ENCODE results near the gene PHB1.

PHB1 gene

DNA sequence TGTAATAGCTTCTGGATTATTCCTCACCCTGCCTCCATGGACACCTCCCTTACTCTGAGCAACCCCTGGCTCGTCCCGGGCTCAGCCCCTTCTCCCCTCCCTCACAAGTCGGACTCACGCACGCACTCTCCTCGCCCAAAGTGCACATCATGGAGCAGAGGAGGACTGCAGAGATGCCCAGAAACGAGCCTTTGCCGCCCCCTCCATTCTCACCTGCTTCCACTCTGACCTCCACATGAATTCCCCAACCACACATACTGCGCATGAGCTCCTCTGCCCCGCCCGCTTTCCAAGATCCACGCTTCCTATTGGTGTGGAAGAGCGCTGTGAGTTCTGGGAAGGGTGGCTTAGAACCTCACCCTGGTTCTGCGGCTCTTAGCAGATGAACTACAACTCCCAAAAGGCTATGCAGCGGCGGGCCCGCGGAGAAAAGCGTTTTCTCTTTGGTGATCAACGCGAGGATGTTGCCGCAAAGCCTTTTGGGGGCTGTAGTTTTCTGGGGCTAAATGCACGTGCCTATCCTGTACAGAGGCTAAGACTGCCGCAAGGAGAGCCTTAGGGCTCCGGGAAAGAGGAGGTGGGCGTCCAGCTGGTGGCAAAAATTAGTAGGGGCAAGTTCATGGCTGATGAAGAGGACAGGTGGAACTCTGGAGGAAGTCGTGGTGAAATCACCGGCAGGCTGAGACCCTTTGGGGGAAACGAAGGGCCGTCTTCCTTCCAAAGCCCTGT lies at the start of gene PHB1:
TSS of gene PHB1 (minus strand) at position 261 of the 729 bp plus-strand sequence. CDS start 1,618 bp downstream, outside the sequence.
- DNase-seq = peak; percentile 97

GRCh38 chr17:49464049-49464448 lies 49.4 kb upstream of the PHB1 start:
- no peak for DNase-seq

DNA sequence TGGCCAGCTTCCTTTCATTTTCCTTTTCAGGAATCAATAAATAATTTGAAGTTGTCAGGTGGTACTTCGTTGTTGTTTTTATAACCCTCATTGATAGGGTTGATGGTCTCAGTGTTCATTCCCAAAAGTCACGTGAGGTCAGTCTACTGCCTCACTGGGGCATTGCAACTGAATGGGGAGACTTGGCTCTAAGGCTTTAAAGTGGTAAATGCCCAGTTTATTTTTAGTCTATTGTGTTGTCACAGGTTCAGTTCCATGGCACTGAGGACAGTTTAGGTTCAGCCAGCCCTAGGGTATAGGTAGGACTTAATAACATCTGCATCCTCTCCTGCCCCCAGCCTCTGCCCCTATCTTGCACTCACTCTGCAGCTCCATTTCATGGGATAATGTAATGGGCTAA lies 46.9 kb upstream of the PHB1 start:
- DNase-seq = no peak

- no peak for DNase-seq
Observed at GRCh38 chr17:49460401-49460800, 45.7 kb upstream of the PHB1 start.

DNA sequence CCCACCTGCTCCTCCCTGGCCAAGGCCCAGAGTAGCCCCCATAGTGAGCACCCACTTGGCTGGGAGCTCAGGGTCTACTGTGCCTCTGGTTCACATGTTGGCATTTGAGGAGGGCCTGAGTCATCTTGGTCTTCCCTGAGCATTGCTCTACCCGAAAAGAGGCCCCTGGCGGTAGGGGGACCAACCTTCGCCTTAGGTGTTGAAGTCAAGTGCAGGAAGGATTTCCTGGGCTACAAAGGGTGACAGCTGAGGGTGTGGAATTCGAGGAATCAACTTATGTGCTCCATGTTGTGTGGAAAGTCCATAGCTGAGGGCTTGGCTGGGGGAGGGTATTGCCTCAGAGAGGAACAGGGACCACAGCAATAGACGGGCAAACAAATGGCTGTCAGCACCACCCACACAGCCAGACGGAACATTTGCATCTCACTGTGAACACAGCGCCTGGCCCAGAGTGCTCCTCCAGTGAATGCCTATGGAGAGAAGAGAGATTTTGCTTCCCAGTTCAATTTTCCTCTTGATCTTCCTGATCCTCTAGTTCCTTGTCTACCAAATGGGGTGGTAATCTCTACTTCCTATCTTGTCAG lies 44.8 kb upstream of the PHB1 start:
- no peak for DNase-seq

GRCh38 chr17:49457564-49458535 lies 43.2 kb upstream of the PHB1 start:
- DNase-seq = no peak

DNA sequence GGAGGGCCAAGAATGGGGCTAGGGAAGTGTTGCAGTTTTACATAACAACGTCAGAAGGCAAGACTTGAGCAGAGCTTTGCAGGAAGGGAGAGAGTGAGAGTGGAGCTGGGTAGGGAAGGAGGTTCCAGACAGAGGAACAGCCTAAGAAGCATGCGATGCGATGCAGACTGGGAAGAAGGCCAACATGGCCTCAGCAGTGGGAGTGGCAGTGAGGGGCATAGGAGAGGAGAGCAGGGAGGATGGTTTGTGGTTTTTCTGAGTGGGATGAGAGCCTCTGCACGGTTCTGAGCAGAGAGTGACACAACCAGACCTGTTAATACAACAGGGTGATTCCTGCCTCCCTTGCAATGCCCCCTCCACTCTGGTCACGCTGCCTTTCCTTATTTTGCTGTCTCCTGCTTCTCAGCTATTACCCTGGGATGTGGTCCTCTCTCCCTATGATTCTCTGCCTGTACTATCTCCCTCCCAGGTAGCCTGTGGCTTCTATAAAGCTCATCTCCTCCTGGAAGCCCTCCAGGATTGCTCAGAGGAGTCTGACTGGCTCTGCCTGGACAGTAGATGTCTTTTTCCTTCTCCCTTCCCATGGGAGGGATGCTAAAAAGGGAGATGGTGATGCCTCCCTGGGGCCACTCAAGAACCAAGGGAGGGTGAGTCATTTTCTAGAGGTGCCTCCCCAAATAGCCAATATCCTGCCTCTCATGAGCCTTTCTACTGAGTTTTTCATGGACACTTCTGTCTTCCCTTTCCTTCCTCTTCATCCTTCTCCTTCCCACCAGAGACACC lies 41.7 kb upstream of the PHB1 start:
- no peak for DNase-seq

DNA sequence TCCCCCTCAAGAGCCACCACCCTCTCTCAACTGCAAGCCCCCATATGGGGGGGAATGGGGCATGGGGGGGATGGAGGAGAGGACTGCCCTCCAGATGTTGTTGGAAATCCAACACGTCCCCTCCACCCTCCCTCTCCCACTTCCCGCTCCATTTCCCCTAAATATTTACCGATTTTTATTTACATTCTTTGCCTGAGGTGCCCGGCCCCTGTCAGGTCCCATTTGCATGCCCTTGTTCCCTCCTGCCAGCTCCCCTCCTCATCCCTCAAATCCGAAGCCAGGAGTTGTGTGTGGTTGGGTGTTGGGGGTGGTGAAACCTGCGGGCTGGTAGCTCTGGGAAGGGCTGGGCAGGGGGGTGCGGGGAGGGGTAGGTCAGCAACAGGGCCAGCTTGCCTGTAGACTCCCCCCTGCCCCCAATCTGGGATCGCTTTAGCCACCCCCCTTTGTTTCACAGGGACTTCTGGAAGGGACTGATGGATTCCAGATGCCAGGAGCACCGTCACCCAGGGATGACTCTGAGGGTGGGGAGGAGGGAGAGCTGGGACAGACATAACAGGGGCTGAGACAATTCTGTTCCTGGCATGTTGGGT lies 40.7 kb upstream of the PHB1 start:
- no peak for DNase-seq

DNA sequence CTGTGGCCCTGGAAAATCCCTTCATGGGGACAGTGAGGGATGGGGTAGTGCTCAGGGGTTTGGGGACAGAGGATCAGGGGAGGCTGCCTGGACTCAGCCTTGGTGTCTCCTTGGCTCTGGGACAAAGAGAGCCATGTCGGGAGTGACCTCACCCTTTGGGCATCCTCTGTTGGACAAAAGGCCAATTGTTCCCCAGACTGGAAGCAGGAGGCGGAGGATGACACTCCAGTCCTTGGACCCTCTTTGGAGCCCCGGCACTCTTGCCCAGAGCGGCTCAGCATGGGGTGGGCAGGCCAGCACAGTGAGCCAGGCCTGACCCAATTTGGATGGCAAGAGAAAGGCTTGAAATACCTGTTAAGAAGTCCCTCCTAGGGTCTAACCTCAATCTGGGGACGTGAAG lies 39.4 kb upstream of the PHB1 start:
- DNase-seq = no peak

DNA sequence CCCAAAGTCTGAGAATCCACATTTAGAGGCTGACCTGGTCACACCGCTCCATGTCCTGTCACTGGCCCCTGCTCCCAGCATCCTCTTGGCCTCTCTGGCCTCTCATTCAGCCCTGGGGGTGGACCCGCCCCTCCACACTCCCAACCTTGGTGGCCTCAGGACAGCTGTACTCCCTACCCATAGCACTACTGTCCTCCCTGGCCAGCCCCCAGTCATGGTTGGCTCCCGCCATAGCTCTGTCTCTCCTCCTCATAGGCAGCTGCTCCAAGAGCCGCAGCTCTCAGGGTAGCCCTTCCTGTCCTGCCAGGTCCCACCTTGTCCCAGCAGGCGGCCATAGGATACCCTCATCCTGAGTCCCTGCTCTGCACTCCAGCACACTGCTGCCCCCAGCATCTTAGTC lies 38.0 kb upstream of the PHB1 start:
- DNase-seq = no peak

- peak in 1 of 2 donors; percentile 5 for DNase-seq
Observed at GRCh38 chr17:49452201-49452600, 37.5 kb upstream of the PHB1 start.

DNA sequence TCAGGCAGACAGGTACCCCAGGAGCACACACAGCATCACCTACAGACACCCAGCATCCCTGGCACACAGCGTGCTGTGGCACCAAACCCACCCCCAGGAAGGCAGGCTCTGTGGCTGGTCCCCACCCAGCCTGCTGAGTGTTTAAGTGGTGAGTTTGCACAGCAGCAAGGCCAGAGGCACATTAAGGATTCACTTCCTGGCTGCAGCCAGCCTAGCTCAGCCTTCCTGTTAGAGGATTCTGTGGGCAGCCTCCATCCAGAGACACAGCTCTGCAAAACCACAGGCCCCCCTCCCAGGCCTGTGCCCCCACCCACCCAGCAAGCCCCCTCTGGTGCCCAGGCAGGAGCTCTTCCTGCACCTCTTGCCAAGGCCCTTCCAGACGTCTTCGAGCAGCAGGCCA lies 36.1 kb upstream of the PHB1 start:
- DNase-seq = no peak

- no peak for DNase-seq
Observed at GRCh38 chr17:49450181-49450580, 35.5 kb upstream of the PHB1 start.

- DNase-seq = no peak
Observed at GRCh38 chr17:49447628-49448302, 33.1 kb upstream of the PHB1 start.

DNA sequence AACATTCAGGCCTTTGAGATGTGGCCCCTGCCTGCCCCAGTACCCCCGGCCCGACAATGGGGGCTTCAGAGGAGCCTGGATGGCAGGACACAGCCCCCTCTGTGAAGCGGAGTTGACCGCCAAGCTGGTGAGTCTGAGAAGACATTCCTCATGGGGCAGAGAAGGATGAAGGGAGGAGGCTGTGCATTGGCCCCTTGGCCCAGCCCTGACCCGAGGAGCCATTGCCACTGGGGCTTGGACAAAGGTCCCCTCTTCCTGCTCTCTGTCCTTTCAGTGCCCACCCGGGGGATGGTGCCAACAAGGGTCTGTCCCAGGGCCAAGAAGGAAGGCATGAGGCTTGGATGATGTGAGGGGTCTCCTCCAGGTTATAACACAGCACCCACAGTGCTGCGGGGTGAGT lies 30.9 kb upstream of the PHB1 start:
- no peak for DNase-seq

GRCh38 chr17:49444384-49444783 lies 29.7 kb upstream of the PHB1 start:
- DNase-seq = no peak

DNA sequence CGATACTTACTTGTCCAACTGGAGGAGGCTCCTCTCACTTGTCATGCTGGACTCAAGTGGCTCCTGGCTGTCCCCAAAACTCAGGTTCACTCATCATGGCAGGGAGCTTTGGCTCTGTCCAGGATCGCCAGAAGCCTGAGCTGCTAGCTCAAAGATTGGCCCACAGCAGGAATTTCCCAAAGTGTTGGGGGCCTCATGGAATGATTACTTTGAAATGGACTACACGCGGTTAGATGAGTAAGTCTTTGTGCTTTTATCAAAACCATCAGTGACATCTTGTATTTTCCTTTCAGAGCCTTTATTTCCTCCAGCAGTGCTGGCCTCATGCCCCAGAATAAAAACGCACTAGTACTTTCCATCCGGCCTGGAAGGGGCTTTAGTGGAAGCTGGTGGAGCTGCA lies 29.2 kb upstream of the PHB1 start:
- no peak for DNase-seq

GRCh38 chr17:49442041-49442440 lies 27.4 kb upstream of the PHB1 start:
- no peak for DNase-seq

DNA sequence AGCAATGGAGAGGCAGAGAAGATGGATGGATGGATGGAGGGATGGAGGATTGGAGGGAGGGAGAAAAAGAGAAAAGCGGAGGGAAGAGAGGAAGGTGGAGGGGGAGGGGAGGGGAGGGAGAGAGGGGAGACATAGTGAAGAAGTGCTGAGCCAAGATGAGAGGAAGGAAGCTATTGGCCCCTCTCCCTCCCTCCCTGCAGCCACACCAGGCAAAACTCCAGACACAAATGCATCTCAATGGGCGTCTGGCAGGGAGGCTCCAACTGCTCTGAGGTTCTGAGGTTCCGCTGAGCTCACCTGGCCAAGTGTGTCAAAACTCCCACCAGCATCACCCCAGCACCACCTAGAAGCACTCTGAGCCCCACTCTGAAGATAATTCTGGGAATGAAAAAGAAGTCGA lies 26.9 kb upstream of the PHB1 start:
- no peak for DNase-seq

DNA sequence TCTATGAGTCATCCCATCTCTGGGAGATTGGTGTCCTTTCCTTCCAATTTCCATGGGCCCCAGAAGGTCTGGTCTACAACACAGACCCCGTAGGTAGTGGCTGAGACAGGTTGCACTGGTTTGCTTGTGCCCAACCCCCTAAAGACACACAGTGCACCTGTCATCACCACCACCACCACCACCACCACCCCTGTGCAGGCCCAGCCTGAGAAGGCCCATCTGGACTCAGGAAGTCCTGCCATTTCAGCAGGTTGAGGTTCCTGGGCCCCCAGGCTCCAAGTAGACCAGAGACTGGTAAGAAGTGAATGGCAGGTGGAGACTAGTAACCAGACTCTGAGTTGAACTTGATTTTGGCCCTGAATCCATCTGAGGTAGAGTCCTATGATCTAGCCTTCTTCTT lies 25.9 kb upstream of the PHB1 start:
- DNase-seq = no peak

- no peak for DNase-seq
Observed at GRCh38 chr17:49439673-49440571, 25.2 kb upstream of the PHB1 start.
